ENCODE results near the gene ARL8A. TPM values are rescaled to one million over a fixed set of nuclear protein-coding genes. Genes with fewer than 3 reads are reported as not detected.

Gene ARL8A
- total RNA-seq, 1 donor from 2014 or later = 59.7 TPM

DNA sequence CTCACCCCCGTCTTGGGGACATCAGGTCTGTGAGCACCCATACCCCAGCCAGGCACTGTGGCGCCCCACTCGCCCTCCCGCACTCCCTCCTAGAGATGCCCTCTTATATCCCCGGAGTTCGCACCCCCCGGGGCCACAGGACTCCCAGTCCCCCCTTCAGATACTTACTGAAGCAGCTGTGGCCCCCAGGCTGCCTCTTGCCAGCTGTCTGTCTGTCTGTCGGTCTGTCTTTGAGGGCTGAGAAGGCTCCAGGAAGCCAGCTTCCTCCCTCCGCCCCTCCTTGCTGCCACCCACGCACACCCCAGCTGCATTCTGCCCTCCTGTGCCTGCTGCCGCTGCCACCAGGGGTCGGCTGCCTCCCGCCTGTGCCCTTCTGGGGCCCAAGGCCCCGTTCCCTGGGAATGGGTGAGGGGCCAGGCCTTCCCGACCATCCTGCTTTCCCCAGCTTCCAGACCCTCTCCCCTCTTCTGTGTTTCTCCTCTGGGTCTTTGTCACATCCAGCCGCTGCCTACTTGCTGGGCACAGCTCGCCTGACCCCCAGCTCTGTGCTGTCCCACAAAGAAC, 15.9 kb upstream of the ARL8A start, which contains the start of gene PTPN7:
Gene PTPN7 (minus strand): TSS at position 226 of the 564 bp plus-strand sequence. CDS start 1,200 bp downstream, outside the sequence.
- TF ChIP-seq, protein P1, sequence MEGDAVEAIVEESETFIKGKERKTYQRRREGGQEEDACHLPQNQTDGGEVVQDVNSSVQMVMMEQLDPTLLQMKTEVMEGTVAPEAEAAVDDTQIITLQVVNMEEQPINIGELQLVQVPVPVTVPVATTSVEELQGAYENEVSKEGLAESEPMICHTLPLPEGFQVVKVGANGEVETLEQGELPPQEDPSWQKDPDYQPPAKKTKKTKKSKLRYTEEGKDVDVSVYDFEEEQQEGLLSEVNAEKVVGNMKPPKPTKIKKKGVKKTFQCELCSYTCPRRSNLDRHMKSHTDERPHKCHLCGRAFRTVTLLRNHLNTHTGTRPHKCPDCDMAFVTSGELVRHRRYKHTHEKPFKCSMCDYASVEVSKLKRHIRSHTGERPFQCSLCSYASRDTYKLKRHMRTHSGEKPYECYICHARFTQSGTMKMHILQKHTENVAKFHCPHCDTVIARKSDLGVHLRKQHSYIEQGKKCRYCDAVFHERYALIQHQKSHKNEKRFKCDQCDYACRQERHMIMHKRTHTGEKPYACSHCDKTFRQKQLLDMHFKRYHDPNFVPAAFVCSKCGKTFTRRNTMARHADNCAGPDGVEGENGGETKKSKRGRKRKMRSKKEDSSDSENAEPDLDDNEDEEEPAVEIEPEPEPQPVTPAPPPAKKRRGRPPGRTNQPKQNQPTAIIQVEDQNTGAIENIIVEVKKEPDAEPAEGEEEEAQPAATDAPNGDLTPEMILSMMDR (IDR thresholded peaks at IDR 0.05; ENCODE audit: insufficient read depth, low read length, poor library complexity, severe bottlenecking) = peak; percentile 39
- no peaks in the 10 kb centered on the region for H3K27me3 ChIP-seq (ENCODE audit: control insufficient read depth, insufficient read depth, low read length)
- no peak within 1 kb of the TSS for H3K4me3 ChIP-seq (ENCODE audit: low read depth, low read length)
- H3K36me3 ChIP-seq (ENCODE audit: control insufficient read depth, insufficient read depth, low read length) = no peaks in the 10 kb centered on the region
- DNase-seq (ENCODE audit: low read depth) = no peak

DNA sequence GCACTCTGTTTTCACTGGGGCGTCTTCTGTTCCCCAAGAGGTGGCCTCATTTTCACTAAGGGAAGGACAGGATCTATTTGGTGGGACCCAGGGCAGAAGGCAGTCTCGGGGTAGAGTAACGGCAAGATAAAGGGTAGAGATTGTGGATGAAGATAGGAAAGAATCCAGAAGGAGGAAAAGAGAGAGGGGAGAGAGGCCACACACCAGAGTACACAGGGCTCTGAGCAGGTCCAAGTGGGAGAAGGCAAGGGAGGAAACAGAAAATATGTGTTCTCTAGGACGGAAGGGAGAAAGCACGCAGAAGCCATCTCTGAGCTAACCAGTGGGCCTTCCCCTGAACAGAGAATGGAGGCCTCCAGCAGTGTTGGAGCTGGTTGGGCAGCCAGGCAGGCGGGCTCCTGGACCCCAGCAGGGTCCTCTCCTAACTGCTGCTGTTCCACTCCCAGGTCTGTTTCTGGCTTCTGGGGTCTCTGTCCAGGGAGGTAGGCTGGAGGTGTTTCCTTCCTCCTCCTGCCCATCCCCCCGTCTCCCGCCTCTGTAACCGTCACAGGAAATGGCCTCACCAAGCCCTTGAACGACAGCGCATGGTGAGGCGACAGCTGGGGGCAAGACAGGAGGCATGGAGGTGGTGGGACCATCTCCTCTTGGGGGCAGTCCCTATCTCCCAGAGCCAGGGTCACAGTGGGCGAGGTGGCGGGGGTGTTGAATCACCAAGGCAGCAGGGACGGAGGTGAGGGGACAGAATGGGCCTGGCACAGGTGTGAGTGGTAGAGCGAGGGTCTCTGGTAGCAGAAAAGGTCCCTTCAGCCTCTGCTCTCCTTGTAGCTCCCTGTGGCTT, 15.2 kb upstream of the ARL8A start:
- H3K36me3 ChIP-seq (ENCODE audit: control insufficient read depth, insufficient read depth, low read length) = no peaks in the 10 kb centered on the region
- TF ChIP-seq, protein P1 (IDR thresholded peaks at IDR 0.05; ENCODE audit: insufficient read depth, low read length, poor library complexity, severe bottlenecking) = no peak
- DNase-seq (ENCODE audit: low read depth) = no peak
- no peak overlapping the region for H3K4me3 ChIP-seq (ENCODE audit: low read depth, low read length)
- no peaks in the 10 kb centered on the region for H3K27me3 ChIP-seq (ENCODE audit: control insufficient read depth, insufficient read depth, low read length)

DNA sequence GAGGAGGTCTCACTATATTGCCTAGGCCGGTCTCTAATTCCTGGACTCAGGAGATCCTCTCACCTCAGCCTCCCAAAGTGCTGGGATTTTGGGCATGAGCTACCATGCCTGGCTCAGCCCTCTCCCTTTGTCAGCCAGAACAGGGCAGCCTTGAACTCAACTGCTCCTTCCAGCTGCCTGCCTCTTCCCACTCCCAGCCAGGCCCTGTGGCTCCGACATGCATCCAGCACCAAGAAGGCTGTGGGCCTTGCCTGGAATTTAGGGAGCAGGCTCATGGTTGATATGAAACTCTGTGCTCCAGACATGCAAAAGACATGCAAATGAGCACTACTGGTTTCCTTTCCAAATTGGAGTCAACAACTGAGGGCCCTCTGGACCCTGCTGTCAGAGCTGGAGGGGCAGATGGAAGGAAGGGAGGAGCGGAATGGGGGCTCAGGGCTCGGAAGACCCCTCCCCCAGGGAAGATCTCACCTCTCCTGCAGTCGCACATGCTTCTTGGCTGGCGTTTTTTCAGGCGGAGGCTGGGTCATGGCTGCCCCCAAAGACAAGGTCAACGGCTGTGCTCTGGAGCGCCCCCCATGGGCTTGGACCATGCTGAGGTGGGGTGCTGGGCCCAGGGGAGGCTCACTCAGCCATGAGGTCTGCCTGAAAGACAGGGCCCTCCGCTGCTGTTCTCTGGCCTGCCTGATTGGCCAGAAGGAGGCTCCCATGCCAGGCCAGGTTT, 14.4 kb upstream of the ARL8A start:
- no peak for DNase-seq (ENCODE audit: low read depth)
- TF ChIP-seq, protein P1 (IDR thresholded peaks at IDR 0.05; ENCODE audit: insufficient read depth, low read length, poor library complexity, severe bottlenecking) = no peak
- Histone ChIP-seq H3K27me3 (ENCODE audit: control insufficient read depth, insufficient read depth, low read length) (no peaks in the 10 kb centered on the region), H3K4me3 (ENCODE audit: low read depth, low read length) (no peak overlapping the region), H3K36me3 (ENCODE audit: control insufficient read depth, insufficient read depth, low read length) (no peaks in the 10 kb centered on the region)

DNA sequence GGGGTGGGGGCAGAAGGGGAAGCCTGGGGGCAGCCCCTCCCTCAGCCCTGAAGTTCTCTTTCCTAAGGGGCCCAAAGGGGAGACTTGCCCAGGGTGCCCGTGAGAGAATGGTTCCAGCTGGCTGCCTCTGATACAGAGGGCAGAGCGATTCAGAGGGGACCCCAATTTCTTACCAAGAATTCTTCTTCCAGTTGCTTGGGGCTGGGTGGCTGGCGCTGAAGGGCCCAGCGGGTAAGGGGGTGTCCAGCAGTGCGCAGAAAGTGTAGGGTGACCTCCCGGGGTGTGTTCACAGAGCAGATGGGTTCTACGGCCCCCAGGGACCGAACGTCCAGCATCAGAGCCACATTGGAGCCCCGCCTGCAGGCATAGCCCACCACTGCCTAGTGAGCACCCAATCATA, 13.4 kb upstream of the ARL8A start:
- Histone ChIP-seq H3K4me3 (ENCODE audit: low read depth, low read length) (no peak overlapping the region), H3K27me3 (ENCODE audit: control insufficient read depth, insufficient read depth, low read length) (no peaks in the 10 kb centered on the region), H3K36me3 (ENCODE audit: control insufficient read depth, insufficient read depth, low read length) (no peaks in the 10 kb centered on the region)
- TF ChIP-seq, protein P1 (IDR thresholded peaks at IDR 0.05; ENCODE audit: insufficient read depth, low read length, poor library complexity, severe bottlenecking) = no peak
- no peak for DNase-seq (ENCODE audit: low read depth)

DNA sequence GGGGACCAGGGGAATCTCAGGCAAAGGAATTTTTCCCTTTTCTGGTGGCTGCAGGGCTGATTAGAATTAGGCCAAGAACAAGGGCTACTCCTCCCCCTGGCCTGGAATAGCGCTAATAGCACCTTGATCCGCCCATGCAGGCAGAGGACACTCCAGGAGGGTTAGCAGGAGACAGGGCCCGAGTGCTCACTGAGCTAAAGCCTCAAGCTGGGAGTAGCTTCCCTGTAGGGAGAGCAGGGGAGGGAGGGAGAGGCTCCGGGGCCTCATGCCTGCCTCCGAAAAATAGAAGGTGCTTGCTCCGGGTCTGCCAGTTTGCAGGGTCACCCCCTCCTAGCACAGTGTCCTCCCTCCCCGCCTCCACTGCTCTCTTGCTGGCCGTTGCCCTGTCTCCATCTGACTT, 12.1 kb upstream of the ARL8A start:
- DNase-seq (ENCODE audit: low read depth) = no peak
- no peaks in the 10 kb centered on the region for H3K36me3 ChIP-seq (ENCODE audit: control insufficient read depth, insufficient read depth, low read length)
- TF ChIP-seq, protein P1 (IDR thresholded peaks at IDR 0.05; ENCODE audit: insufficient read depth, low read length, poor library complexity, severe bottlenecking) = no peak
- no peak overlapping the region for H3K4me3 ChIP-seq (ENCODE audit: low read depth, low read length)
- H3K27me3 ChIP-seq (ENCODE audit: control insufficient read depth, insufficient read depth, low read length) = no peaks in the 10 kb centered on the region
